Mammary epithelial cell (primary cell): ENCODE measurements around the gene TUBA1C.

Experiments used
- CTCF ChIP-seq, 2 donors: IDR thresholded peaks in 1 of 2; conservative IDR thresholded peaks in 1 of 2; 2 replicates each; pipeline ENCODE4 v1.5.1; 2011 to 2012; ENCODE audit warnings: inconsistent platforms in 2 of 2, low read length in 2 of 2, mild to moderate bottlenecking in 2 of 2, control low read depth in 1 of 2, low read depth in 1 of 2; ENCODE audit not compliant: insufficient read depth in 1 of 2; ENCODE audit errors: extremely low read depth in 1 of 2
- EZH2 ChIP-seq: IDR thresholded peaks from 2 replicates; pipeline ENCODE4 v1.6.1; 2012; ENCODE audit warnings: low read length, inconsistent platforms, borderline replicate concordance

GRCh38 chr12:49260571-49261363 is 4.1 kb upstream of the TUBA1C start:
- TF ChIP-seq CTCF (conservative IDR thresholded peaks at IDR 0.05 in 1 of 2, IDR thresholded peaks at IDR 0.05 in 1 of 2; ENCODE audit: extremely low read depth in 1 of 2, insufficient read depth in 1 of 2, low read depth in 1 of 2, low read length in 2 of 2): no peak
- TF ChIP-seq EZH2: no peak
